ENCODE data around the gene TPSD1.

DNA sequence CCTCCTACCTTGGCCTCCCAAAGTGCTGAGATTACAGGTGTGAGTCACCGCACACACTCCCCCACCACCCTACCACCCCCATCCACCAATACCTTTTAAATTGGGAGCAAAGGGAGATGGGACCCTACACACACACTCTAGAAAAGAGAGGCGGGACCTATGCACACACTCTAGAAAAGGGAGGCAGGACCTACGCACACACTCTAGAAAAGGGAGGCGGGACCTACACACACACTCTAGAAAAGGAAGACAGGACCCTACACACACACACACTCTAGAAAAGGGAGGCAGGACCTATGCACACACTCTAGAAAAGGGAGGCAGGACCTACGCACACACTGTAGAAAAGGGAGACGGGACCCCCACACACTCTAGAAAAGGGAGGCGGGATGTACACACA is 18.9 kb downstream of the TPSD1 start:
- no peak for TF ChIP-seq EZH2 (IDR thresholded peaks at IDR 0.05; ENCODE audit: low read depth, unreplicated experiment)
- no peak for TF ChIP-seq POLR2AphosphoS5 (IDR thresholded peaks at IDR 0.05; ENCODE audit: low read depth)
- TF ChIP-seq CTCF (conservative IDR thresholded peaks at IDR 0.05; ENCODE audit: low read depth in 2 of 2): no peak
- TF ChIP-seq, protein P1, sequence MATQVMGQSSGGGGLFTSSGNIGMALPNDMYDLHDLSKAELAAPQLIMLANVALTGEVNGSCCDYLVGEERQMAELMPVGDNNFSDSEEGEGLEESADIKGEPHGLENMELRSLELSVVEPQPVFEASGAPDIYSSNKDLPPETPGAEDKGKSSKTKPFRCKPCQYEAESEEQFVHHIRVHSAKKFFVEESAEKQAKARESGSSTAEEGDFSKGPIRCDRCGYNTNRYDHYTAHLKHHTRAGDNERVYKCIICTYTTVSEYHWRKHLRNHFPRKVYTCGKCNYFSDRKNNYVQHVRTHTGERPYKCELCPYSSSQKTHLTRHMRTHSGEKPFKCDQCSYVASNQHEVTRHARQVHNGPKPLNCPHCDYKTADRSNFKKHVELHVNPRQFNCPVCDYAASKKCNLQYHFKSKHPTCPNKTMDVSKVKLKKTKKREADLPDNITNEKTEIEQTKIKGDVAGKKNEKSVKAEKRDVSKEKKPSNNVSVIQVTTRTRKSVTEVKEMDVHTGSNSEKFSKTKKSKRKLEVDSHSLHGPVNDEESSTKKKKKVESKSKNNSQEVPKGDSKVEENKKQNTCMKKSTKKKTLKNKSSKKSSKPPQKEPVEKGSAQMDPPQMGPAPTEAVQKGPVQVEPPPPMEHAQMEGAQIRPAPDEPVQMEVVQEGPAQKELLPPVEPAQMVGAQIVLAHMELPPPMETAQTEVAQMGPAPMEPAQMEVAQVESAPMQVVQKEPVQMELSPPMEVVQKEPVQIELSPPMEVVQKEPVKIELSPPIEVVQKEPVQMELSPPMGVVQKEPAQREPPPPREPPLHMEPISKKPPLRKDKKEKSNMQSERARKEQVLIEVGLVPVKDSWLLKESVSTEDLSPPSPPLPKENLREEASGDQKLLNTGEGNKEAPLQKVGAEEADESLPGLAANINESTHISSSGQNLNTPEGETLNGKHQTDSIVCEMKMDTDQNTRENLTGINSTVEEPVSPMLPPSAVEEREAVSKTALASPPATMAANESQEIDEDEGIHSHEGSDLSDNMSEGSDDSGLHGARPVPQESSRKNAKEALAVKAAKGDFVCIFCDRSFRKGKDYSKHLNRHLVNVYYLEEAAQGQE (IDR thresholded peaks at IDR 0.05; ENCODE audit: unreplicated experiment): no peak
- no peak for TF ChIP-seq EZH2phosphoT487 (IDR thresholded peaks at IDR 0.05; ENCODE audit: unreplicated experiment)
- no peak for TF ChIP-seq JUNB (IDR thresholded peaks at IDR 0.05; ENCODE audit: unreplicated experiment)
- TF ChIP-seq CREB1 (CRISPR knock-in tag; IDR thresholded peaks at IDR 0.05; ENCODE audit: low read depth): no peak
- no peak for TF ChIP-seq NANOG (IDR thresholded peaks at IDR 0.05; ENCODE audit: borderline replicate concordance)
- TF ChIP-seq ZNF331 (CRISPR knock-in tag; IDR thresholded peaks at IDR 0.05; ENCODE audit: low read depth): no peak
- TF ChIP-seq, protein P2, sequence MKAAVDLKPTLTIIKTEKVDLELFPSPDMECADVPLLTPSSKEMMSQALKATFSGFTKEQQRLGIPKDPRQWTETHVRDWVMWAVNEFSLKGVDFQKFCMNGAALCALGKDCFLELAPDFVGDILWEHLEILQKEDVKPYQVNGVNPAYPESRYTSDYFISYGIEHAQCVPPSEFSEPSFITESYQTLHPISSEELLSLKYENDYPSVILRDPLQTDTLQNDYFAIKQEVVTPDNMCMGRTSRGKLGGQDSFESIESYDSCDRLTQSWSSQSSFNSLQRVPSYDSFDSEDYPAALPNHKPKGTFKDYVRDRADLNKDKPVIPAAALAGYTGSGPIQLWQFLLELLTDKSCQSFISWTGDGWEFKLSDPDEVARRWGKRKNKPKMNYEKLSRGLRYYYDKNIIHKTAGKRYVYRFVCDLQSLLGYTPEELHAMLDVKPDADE (IDR thresholded peaks at IDR 0.05): no peak
- TF ChIP-seq ZNF114 (CRISPR knock-in tag; IDR thresholded peaks at IDR 0.05): no peak
- no peak for TF ChIP-seq STAT1 (IDR thresholded peaks at IDR 0.05; ENCODE audit: unreplicated experiment)
- no peak for TF ChIP-seq ZNF462 (CRISPR knock-in tag; IDR thresholded peaks at IDR 0.05)
